Measurements from ENCODE around the gene BCL2L11.

BCL2L11 gene

DNA sequence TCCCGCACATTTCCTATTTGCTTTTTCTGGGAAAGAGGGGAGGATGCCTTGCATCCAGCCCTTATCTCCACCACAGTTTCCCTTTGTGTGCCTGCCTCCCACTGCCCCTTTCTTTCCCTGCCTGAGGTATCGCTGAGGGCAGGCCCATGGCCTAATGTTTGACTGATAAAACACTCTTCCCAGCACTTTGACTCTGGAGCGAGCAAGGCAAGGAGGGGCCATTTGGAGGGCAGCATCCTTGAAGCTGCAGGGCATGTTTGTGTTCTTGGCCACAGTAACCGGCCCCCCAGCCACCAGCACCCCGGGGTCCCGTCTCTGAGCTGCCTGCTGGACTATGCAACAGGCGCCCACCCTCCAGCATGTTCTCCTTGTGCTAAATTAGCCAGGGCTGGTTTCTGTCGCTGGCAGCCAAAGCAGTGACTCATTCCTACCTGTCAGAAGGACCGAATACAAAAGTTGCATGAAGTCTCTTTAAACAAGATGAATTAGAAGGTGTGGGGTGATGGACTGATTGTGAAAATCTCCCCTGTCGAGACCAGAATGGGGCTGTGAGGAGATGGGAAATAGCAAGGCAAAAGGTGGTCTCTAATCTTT lies 50.7 kb downstream of the BCL2L11 start:
- DNase-seq: no peak

DNA sequence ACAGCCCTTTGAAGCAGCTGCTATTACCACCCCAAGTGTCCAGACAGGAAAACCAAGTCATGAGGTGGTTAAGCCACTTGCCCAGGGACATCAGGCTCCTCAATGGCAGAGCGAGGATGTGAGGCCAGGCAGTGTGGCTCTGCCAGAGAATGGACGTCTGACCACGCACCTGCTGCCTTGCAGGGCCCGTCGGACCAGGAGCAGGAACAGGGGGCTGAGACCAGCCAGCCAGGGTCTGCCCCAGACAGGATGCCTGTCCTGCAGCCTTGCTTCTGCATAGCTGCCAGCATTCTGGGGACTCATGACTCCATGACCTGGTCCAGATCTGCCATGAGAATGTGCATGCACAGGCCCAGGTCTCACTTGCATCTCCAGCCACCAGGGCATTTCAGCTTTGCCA lies 52.0 kb downstream of the BCL2L11 start:
- DNase-seq: no peak

DNA sequence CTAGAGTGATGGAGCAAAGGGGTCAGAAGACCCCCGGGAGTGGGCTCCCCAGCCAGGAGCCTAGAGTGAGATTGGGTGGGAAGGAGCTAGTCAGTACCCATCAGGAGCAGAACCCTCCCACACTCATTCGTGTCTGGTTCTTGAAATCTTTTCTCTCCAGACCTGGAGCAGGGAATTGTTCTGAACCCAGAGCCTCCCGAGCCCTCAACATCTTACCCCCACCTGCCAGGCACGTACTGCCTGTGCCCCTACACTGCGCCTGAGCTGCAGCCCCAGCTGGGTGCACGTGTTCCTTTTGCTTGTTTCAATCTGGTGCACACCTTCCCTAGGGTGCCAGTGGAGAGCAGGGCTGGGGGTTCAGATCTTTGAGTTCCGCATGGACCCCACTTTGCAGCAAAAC lies 52.6 kb downstream of the BCL2L11 start:
- no peak for DNase-seq

DNA sequence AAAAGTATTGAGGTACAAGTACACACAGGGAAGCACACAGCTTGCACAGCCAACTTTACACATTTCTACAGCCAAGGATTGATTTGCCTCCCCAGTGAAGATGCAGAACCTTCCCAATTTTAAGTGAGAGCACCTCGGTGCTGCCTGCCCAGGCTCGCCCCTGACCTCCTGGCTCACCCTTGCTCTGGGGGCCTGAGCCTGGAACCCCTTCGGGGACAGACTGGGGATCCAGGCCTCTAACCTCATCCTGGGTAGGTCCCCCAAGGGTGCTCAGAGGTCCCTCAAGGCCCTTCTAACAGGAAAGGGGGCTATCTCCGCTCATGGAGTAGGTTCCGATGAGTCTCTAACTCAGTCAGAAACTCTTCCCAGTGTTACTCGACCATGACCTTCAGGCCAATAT lies 53.1 kb downstream of the BCL2L11 start:
- DNase-seq: no peak

DNA sequence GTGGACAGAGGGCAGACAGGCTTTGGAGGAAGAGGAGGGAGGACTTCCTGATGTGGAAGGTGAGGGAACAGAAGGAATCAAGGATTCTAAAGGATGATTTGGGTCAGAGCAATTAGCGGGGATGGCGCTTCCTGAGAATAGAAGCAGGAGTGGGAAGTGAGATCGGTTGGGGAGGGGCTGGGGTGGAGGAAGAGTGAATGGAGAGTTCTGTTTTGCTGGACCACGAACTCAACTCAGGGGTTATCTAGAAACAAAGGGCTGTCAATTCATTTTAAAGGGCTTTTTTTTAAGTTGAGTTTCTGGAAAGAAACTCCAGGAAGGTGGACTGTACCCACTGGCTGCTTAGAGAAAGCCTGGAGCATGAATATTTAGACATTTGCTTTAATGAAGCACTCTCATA lies 54.9 kb downstream of the BCL2L11 start:
- no peak for DNase-seq

DNA sequence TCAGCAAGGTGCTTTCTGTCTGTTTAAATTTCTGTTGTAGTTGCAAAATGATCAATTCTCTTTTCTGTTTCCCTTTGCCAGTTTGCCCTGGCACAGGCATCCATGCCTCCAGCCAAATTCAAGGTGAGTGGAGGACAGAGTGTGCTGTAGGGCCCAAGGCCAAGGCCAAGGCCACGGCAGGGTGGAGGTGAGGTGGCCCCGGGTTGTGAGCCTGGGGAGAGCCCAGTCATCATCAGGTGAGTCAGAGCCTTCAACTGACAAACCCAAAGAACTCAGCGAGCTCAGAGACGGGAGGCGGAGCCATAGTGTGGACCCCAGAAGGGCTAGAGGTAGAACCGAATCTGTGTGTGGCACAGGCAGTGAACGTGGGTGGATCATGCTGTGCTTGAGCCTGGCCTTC lies 55.7 kb downstream of the BCL2L11 start:
- DNase-seq: no peak

DNA sequence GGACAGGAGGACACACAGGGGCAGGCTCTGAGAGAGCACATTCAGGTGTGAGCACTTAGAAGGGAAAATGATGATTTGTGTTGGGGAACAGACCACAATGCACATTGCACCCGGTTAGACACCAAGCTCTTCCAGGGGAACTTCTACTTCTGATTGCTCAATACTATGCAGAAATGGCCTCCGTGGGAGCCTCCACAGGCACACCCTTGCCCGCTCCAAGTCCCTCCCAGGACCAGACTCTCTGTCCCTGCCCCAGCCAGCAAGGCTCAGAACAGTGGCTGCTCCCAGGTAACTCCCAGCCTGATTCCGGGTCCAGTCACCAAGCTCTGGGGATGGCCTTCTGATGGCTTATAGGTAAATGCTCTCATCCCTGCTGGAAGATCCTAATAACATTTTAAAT lies 56.2 kb downstream of the BCL2L11 start:
- DNase-seq: no peak

DNA sequence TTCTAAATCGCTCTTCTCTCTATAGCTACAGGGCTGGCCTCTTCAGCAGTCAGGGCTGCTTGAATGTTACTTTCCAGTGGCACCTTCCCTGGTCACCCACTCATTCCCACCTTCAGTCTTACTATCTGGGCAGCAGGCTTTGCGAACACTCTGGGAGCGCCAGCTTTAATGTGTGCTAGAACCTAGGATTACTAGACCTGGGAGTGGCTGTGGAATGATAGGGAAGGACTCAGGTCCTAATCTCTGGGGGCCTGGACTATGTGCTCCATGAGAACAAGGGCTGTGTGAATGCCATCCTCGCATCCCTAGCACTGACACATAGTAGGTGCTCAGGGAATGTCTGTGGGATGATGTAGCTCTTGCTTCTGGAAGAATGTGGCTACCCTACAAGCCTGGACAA lies 57.6 kb downstream of the BCL2L11 start:
- DNase-seq: no peak

DNA sequence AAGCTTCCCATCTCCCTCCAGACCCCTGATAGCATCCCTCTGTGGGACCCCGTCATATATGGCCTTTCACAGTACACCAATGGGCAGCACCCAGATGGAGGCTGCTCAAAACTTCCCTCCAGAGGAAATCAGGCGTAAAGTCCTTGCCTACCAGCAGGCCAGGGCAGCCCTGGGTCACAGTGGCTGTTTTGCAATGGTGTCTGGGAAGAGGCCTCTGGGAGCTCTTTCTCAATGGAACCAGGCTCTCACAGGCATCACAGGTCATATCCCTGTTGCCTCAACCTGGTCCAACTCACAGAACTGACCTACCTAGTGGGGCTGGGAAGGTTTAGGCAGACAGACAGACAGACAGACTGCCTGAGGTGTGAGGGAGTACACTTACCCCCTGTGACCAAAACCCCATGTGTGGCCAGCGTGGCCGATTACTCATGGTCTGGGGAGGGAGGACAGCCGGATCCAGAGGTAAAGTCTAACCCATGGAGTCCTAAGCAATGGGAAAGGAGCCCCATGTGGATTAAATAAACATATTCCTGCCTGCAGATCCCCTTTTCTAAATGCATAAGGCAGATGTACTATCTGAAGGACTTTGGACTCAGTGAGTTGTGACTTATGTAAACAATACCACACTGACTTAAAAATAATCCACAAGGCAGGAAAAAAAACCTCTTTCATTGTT lies 58.2 kb downstream of the BCL2L11 start:
- DNase-seq: peak; percentile 26

DNA sequence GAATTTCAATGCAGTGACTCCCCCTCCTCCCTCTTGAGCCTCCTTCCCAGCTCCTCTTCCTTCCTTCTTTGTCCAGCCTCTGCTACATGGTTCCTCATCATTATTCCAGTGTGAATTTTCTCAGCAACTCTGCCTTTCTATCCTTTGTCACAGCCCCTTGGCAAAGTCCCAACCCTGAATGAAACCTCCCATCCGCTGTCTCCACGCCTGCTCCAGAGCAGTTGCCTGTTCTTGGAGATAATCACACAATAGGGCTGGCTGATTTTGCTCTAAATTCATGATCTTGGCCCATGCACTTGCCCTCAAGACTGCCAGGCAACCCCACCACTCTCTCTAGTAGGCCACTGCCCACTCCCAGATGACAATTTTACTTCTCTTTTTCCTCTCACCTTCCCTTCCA lies 61.4 kb downstream of the BCL2L11 start:
- DNase-seq: no peak

DNA sequence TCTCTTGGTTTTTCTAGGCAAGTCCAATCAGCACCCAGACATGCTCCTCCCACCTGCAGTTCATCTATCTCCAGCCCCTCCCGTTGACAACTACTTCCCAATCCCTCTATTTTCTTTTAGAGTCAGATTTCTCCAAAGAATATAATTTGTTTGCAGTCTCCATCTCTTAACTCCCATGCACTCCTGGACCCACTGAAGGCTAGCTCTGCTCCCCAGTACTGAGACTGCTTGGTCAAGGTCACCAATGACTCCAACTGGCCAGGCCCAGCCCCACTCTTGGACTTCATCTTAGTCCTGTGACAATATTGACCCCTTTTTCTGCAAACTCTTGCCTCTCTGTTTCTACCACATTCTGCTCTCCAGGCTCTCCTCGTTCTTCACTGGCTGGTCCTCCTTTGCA lies 62.0 kb downstream of the BCL2L11 start:
- DNase-seq: no peak

DNA sequence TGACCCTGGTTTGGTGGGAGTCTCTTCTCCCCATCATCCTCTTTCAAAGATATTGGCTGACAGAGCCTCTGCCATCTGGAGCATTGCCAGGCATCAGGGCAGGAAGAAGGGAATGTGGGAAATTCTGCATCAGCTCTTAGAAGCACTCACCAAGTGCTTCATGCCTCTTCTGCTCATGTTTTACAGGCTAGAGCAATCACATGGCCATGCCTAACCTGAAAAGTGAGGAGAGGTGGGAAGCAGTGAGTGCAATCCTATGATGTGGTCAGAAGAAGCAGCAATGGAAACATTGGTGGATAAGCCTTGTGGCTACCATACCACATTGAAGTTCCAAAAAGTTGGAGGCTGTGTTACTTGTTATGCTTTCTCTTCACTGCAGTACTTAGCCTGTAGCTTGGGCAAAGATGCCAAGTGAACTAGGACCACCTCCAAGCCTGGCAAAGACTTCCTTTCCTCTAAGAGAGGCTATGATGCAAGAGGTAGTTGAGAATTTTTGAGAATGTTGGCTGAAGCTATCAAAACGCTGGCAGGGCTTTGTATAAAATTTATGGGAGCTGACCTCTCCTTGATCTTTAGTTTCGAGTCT lies 64.1 kb downstream of the BCL2L11 start:
- DNase-seq: no peak

DNA sequence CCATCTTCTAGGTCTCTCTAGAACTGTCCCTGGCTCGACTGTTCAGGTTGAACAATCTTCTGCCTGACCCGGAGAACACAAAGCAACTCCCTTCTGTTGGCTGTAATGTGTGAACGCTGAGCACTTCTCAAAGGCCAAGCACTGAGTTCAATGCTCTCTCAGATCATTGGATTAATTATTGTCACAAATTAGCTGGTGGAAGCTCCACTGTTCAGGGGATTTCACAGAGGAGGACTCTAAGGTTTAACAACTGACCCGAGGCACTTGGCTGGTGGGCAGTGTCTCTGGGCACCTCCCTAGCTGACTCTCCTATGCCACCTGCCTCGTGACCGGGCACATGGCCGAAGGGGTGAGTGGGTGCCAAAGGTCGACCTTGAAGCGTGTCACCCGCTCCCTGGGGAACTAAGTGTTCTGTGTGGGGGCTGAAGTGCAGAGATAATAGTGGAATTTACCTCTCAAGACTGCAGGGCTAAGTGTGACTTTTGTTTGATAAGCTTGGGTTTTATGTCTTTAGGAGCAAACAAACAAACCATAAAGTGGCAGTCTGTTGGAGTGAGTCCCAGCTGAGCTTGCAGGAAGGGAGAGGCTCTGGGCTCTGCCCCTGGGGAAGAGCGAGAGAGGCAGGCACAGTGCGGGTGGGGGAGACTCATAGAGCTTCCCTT lies 64.8 kb downstream of the BCL2L11 start:
- DNase-seq: no peak

DNA sequence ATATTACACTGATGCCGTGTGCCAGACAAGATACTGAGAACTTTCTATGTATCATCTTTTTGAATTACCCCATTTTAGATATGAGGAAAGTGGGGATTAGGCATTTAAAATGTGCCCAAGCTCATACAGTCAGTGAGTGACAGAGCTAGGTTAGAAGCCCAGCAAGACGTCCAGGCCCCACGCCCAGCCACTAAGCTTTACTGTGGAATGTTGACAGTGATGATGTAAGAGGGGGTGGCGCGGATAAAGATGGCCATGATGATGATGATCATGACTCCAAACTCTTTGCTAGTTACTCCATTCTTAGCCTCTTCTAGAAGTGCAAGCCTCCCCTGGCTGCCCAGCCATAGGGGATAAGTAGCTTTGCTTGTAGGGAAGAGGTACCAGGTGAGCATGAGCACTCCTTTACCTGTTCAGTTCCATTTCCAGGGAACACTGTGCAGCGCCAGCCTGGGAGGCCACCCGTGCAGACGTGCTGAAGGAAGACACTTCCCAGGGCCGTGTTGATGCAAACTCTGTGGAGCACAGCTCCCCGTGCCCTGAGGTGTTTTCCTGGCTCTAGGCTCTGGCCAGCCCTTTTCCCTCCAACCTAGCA lies 65.5 kb downstream of the BCL2L11 start:
- no peak for DNase-seq

DNA sequence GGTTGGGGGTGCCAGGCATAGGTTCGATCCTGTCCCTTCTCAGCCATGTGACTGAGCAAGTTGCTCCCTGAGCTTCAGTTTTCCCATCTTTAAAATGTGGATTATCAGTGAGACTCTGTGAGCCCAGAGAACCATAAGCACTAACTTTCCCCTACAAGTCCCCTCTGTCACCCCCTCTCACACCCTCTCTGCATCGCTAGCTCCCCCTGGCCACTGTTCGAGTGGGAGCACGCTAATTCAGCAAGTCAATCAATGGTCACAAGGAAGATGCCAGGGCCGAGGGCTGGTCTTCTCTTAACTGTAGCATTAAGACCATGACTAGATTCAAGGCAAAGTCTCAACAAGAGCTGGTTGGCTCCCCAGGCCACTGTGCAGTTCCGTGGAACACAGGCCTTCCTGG lies 66.2 kb downstream of the BCL2L11 start:
- no peak for DNase-seq

DNA sequence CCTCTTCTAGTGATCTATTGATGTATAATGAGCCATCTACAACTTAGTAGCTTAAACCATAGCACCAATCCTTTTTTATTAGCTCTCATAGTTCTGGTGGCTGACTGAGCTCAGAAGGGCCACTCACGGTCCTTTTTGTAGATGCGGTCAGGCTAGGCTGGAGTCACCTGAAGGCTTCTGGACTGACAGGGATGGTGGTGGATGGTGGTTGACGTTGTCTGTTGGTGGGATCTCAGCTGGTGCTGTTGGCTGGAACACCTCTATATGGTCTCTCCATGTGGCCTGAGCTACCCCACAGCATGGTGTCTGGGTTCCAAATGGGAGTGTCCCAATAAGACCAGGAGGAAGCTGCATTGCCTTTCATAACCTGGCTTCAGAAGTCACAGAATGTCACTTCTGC lies 68.0 kb downstream of the BCL2L11 start:
- no peak for DNase-seq

DNA sequence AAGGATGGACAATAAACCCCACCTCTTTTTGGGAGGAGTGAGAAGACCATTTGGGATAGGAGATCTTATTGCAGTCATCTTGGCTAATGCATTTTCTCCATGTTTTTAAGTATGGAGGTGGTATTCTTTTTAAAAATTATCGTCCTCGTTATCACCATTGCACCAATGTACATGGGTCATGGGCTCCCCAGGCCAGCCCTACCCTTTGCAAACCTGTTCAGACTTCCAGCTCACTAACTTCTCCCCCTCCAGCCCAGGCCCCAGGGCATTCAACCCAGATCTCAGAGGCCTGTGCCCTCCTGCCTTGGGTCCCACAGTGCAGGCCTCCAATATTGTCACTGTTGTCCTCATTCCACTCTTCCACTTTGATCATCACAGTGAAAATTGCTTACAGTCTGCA lies 68.4 kb downstream of the BCL2L11 start:
- DNase-seq: no peak

DNA sequence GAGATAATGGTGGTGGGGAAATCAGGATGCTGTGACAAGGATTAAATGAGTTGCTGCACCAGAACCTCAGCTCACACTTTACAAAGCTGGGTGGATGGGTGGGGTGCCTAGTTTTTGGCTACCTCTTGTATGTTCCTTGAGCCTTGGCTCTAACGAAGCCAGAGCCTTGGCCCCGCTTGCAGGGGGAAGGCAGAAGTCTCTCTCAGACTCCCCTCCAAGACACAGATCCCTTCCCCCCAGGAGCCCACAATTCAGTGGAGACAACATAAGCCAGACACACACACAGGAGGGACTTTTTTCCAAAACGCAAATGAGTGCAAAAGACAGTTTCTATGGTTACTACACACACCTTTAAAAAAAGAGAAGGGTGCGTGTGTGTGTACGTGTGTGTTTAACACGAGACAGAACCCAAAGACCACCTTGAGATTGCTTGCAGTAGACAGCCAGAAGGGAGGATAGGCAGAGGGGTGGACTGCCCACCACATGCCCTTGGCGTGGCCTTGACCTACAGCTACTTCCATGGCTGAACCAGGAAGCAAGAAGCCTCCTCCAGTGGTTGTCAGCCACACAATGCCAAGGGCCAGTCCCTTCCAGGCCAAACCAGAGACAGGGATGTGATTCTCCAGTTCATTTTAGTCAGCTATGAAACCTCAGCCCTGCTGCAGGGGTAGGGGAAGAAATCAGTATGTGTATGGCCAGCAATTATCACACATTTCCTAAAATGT lies 70.3 kb downstream of the BCL2L11 start:
- DNase-seq: no peak

DNA sequence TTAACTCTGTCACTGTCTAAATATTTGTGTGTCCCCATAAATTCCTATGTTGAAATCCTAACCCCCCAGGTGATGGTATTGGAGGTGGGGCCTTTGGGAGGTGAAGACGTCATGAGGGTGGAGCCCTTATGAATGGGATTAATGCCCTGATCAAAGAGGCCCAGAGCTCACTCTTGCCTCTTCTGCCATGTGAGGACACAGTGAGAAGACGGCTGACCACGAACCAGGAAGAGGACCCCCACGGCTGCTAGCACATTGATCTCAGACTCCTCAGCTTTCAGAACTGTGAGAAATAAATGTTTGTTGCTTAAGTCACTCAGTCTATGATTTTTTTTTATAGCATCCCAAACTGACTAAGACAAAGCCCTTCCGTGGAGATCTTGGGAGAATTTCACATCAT lies 71.2 kb downstream of the BCL2L11 start:
- DNase-seq: no peak

DNA sequence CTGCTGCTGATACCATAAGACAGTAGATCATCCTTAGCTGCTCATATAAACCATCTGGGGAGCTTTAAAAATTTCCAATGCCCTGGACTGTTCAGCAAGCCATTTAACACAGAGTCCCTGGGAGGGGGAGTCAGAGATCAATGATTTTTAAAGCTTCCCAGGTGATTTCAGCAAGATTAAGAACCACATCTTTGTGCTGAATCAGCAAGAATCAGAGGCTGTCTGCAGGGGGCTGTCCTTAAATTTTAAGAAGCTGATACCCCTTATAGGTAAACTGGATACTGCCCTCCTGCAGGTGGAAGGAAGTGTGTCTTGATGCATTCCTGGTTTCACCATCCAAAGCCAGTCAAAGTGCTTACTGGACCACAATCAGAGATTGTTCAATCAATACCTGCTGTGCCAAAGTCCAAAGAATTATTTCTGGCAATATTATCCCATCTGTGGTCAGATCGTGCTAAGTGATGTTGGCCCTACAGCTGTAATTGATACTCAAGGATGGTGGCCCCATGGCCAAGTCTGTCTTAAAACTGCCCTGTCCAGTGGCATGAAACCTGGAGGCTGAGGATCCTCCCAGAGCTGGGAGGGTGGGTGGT lies 72.2 kb downstream of the BCL2L11 start:
- no peak for DNase-seq

DNA sequence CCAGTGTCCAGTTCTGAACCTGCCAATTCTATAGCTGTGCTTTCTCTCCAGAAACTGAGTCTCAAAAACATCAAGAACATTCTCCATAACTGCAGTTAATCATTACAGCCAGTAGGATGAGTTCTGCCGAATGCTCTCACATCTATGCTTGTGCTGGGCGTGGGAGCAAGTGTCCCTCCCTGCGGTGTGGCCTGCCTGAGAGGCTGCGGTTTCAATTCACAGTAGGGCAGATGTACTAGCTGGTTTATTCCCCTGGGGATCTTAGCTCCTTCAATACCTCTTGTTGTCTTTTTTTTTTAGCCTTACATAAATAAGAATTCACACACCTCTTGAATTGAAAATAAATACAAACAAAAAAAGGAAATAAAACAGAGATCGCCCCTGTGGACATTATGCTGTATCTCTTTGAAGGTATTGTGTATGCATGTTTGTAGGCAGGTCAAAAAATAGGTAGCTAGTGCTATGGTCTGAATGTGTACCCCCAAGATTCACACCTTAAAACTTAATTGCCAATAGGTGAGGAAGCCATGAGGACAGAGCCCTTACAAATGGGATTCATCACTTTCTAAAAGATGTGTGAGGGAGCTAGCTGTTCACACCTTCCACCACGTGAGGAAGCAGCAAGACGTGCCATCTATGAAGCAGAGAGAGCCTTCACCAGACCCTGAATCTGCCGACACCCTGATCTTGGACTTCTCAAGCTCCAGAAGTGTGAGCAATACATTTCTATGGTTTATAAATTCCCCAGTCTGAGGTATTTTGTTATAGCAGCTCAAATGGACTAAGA lies 74.3 kb downstream of the BCL2L11 start:
- peak; percentile 17 for DNase-seq

DNA sequence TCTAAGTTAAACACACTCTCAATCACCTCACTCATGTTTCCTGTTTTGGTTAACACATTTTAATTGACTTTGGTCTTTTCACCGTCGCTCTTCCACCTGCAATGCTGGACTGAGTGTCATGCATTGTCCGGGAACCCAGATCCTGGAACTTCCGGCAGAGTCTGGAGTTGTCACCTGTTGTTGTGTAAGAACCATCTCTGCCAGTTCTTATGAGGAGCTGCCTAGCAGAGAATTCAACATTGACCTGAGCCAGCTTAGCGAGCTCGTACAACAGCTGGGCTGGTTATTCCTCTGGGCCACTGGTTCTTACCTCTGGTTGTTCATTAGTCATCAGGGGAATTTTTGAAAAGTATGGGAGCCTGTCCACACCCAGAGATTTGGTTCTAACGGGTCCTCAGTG lies 75.7 kb downstream of the BCL2L11 start:
- DNase-seq: no peak

All from NCI-H526 treated with DMSO at 0.1 percent for 48 hours (cell line).